Glutamatergic neuron (in vitro differentiated cells): Measurements from ENCODE around the gene CLEC16A. TPM values are rescaled to one million over a fixed set of nuclear protein-coding genes. Genes with fewer than 3 reads are reported as not detected.

ENCODE experiments used
- DNase-seq: peaks from one replicate; pipeline ENCODE4 v3.0.0; 2022
- H3K27ac Mint-ChIP-seq: one replicate; pipeline ENCODE4 v1.8.0; 2020; ENCODE audit warnings: mild to moderate bottlenecking, mixed read lengths, inconsistent platforms; ENCODE audit not compliant: unreplicated experiment
- H3K27me3 Mint-ChIP-seq: one replicate; pipeline ENCODE4 v1.8.0; 2020; ENCODE audit warnings: mild to moderate bottlenecking, moderate library complexity, mixed read lengths, inconsistent platforms; ENCODE audit not compliant: unreplicated experiment
- H3K36me3 Mint-ChIP-seq: one replicate; pipeline ENCODE4 v1.8.0; 2020; ENCODE audit warnings: mild to moderate bottlenecking, mixed read lengths, inconsistent platforms; ENCODE audit not compliant: unreplicated experiment
- H3K4me1 Mint-ChIP-seq: one replicate; pipeline ENCODE4 v1.8.0; 2020; ENCODE audit warnings: mild to moderate bottlenecking, low read depth, mixed read lengths, inconsistent platforms; ENCODE audit not compliant: unreplicated experiment
- H3K4me3 Mint-ChIP-seq: one replicate; pipeline ENCODE4 v1.8.0; 2020; ENCODE audit warnings: mild to moderate bottlenecking, mixed read lengths, inconsistent platforms; ENCODE audit not compliant: unreplicated experiment
- H3K9me3 Mint-ChIP-seq: one replicate; pipeline ENCODE4 v1.8.0; 2020; ENCODE audit warnings: mild to moderate bottlenecking, moderate library complexity, mixed read lengths, inconsistent platforms; ENCODE audit not compliant: unreplicated experiment
- CTCF ChIP-seq: fragments of 200-600 bp; sonication (generic); IDR thresholded peaks from one replicate; pipeline ENCODE4 v1.5.0; 2021; ENCODE audit not compliant: partially characterized antibody, unreplicated experiment
- total RNA-seq: library from RNA; stranded (reverse); fragmentation: NEBNext Ultra II Directional; extraction: Animal tissue kit (Norgen Biotek cat#: 25700); gene quantifications from one replicate; pipeline ENCODE4 v1.2.1, GENCODE V29; 2021; ENCODE audit not compliant: unreplicated experiment

CLEC16A gene
- total RNA-seq, 1 donor from 2014 or later: 43.0 TPM

GRCh38 chr16:11180489-11180888 lies 236.1 kb downstream of the CLEC16A start:
- DNase-seq: no peak
- peaks cover 13% of the 10 kb centered on the region for H3K4me1 Mint-ChIP-seq
- TF ChIP-seq CTCF: no peak
- H3K36me3 Mint-ChIP-seq: no peaks in the 10 kb centered on the region
- H3K27me3 Mint-ChIP-seq: peaks cover 3% of the 10 kb centered on the region
- H3K4me3 Mint-ChIP-seq: no peak overlapping the region
- H3K27ac Mint-ChIP-seq: no peak overlapping the region
- peaks cover 5% of the 10 kb centered on the region for H3K9me3 Mint-ChIP-seq

GRCh38 chr16:11181242-11181898 lies 237.0 kb downstream of the CLEC16A start:
- Mint-ChIP-seq H3K27ac (no peak overlapping the region), H3K36me3 (no peaks in the 10 kb centered on the region), H3K27me3 (peaks cover 3% of the 10 kb centered on the region), H3K4me1 (peaks cover 9% of the 10 kb centered on the region), H3K4me3 (no peak overlapping the region), H3K9me3 (peaks cover 5% of the 10 kb centered on the region)
- no peak for DNase-seq
- no peak for TF ChIP-seq CTCF

GRCh38 chr16:11181899-11182279 lies 237.5 kb downstream of the CLEC16A start:
- H3K4me3 Mint-ChIP-seq: no peak overlapping the region
- peaks cover 2% of the 10 kb centered on the region for H3K27me3 Mint-ChIP-seq
- H3K9me3 Mint-ChIP-seq: peaks cover 5% of the 10 kb centered on the region
- peaks cover 6% of the 10 kb centered on the region for H3K4me1 Mint-ChIP-seq
- no peak overlapping the region for H3K27ac Mint-ChIP-seq
- no peak for TF ChIP-seq CTCF
- DNase-seq: no peak
- H3K36me3 Mint-ChIP-seq: no peaks in the 10 kb centered on the region

GRCh38 chr16:11182411-11182810 lies 238.0 kb downstream of the CLEC16A start:
- DNase-seq: no peak
- Mint-ChIP-seq H3K27me3 (peaks cover 2% of the 10 kb centered on the region), H3K4me3 (no peak overlapping the region), H3K4me1 (peaks cover 4% of the 10 kb centered on the region), H3K9me3 (peaks cover 5% of the 10 kb centered on the region), H3K27ac (no peak overlapping the region), H3K36me3 (no peaks in the 10 kb centered on the region)
- no peak for TF ChIP-seq CTCF

GRCh38 chr16:11183035-11183812 lies 238.9 kb downstream of the CLEC16A start:
- Mint-ChIP-seq H3K27me3 (peaks cover 2% of the 10 kb centered on the region), H3K27ac (no peak overlapping the region), H3K36me3 (no peaks in the 10 kb centered on the region), H3K9me3 (peaks cover 5% of the 10 kb centered on the region), H3K4me3 (no peak overlapping the region), H3K4me1 (peaks cover 4% of the 10 kb centered on the region)
- DNase-seq: no peak
- no peak for TF ChIP-seq CTCF
